NCI-H146 treated with DMSO at 0.1 percent for 48 hours (cell line): Measurements from ENCODE around the gene RNF166.

Source experiments
- DNase-seq: peaks from one replicate; lab custom pipeline; 2025; ENCODE audit not compliant: unreplicated experiment; lab: John Stamatoyannopoulos, UW

The RNF166 gene

GRCh38 chr16:88655053-88655732, 51.0 kb downstream of the RNF166 start:
- DNase-seq: no peak

GRCh38 chr16:88654363-88655052, 51.7 kb downstream of the RNF166 start:
- DNase-seq: no peak

DNA sequence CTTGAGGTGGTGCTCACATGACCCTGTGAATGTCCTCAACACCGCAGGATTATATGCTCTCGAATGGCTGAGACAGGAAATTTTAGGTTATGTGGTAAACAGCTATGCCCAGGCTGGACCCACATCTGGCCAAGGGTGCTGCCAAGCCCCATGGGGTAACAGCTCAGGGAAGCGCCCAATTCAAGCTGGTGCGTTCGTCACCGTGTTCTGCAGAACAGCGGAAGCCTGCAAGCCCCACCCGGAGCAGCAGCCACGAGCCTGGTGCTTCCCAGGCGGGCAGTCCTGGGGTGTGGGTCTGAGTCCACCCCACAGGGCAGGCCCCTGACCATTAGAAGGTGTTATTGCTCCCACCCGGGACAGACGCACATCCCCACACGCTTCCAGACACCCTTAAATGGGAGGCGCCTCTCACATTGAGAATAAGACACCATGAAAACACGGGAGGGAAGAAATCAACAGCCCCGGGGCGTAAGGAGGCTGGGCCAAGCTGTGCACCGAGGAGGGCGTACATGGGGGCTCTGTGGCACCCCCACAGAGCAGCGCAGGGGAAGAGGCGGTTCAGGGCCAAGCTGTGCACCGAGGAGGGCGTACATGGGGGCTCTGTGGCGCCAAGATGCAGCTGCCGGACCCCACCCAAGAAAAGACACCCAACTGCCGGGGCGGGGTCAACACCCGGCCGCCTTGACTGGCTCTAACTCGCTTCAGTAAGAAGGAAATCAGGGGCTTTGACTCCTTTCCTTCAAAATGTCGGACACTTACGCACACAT, 52.4 kb downstream of the RNF166 start:
- DNase-seq: no peak

DNA sequence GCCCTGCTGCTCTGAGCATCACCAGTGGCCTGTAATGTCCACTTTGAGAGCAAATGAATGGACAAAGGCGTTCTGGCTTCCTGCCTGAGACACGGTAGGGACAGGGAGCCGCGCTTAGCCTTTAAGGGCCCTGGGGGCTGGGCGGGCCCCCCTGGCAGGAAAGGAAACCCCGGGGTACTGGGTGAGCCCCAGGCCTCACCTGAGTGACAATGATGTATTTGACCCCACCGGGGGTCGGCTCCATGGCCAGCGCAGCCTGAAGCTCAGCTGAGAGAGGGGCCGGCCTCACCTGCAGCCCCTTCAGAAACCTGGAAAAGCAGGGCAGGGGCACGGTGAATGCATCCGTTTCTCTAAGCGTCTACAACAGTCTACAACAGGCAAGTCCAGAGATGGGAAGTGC, 53.1 kb downstream of the RNF166 start:
- DNase-seq: no peak

GRCh38 chr16:88652762-88653063, 53.5 kb downstream of the RNF166 start:
- no peak for DNase-seq

- no peak for DNase-seq
Measured at GRCh38 chr16:88651989-88652761, 54.0 kb downstream of the RNF166 start.

DNA sequence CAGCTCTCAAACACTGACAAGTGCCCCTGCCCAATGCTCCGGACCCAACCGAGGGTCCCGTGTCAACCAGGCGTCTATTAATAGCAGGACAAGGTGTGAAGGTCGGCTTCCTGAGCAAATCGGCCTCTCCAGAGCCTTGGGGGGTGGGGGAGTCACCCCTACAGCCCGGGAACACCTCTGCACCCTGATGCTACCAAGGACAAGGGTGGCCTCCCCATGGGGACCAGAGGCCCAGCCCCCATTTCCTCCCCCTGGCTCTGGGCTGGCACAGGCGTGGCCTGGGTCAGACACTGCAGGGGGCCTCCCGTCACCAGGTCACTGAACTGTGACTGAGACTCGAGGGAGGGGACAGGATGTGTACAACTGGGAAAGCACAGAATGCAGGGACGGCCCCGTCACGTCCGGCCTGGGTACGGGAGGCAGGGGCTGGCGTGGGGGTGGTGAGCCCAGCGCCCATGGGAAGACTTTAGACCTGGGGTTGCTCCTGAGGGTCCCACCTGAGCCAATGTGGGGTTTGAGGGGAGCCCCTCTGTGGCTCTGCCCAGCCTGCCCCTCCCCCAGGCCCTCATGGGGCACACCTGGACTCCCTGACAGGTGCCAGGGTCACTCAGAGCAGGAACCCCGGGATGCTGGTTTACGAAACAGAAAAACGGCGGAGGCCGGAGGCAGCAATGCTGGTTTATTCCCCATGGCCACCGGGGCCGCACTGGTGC, 54.8 kb downstream of the RNF166 start:
- DNase-seq: peak; percentile 48

- DNase-seq: no peak
Measured at GRCh38 chr16:88650749-88651275, 55.4 kb downstream of the RNF166 start, which contains the start of gene CYBA. Gene CYBA (minus strand): TSS chr16:88651053. CDS start chr16:88651013, 40 bp downstream.

DNA sequence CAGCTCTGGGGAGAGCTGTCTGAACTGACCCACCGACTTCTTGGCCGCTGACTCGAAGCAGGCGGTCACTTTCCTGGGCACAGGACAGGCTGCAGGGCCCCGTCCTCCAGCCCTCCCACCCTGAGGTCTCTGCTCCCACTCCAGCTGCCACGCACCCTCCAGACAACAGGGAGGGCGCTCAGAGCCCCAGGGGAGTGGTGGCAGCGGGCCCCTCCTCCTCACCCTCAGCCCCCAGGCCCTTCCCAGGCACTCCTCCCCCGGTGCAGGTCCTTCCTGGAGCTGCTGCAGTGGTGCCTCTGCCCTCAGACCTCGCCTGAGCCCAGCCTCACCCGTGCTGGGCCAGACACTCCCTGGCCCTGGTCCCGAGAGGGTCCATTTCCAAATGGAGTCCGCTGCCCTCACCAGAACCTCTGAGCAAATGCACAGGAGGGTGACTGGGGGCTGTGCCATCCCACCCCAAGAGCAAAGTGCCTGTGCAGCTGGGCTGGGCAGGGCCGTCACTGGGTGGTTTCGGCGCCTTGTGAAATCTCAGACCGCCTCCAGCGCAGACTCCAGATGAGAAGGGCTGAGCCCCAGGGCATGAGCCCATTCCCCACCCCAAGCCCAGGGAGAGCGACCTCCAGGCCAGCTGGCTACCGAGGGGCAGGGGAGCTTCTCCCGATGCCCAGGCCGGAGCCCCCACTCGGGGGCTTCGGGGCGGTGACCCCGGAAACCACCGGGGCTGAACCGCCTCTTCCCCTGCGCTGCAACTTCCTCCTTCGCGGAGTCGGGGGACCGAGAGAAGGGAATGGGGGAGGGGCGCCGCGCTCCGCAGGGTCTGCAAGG, 56.1 kb downstream of the RNF166 start:
- DNase-seq: no peak

DNA sequence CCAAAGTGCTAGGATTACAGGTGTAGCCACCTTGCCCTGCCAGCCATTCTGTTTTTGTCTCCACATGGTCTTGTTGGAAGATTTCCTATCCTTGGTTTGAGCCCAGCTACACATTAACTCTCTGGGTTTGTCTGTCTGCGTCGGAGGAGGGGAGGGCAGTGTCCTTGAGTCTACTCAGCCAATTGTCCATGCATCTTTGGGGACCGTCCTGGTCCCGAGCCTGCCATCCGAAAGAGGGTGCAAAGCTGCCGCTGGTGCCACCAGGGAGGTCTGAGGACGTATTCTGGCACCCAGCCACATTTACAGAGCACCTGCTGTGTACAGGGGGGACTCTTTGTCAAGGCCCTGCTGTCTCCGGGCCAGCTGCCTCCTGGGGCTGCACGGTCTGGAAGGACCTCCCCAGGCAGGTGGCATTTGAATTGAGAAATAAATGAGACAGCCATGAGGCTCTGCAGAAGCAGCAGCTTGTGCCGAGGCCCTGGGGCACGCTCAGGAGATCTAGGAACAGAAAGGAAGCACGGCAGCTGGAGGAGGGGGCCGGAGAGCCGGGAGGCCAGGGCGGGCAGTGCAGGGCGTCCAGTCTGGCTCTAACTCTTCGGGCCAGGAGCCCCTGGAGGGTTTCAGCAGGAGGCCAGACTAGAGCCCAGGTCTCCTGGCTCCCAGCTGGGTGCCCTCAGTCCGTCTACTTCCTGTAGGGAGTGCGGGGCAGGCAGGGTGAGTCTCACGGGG, 56.8 kb downstream of the RNF166 start:
- peak; percentile 25 for DNase-seq

DNA sequence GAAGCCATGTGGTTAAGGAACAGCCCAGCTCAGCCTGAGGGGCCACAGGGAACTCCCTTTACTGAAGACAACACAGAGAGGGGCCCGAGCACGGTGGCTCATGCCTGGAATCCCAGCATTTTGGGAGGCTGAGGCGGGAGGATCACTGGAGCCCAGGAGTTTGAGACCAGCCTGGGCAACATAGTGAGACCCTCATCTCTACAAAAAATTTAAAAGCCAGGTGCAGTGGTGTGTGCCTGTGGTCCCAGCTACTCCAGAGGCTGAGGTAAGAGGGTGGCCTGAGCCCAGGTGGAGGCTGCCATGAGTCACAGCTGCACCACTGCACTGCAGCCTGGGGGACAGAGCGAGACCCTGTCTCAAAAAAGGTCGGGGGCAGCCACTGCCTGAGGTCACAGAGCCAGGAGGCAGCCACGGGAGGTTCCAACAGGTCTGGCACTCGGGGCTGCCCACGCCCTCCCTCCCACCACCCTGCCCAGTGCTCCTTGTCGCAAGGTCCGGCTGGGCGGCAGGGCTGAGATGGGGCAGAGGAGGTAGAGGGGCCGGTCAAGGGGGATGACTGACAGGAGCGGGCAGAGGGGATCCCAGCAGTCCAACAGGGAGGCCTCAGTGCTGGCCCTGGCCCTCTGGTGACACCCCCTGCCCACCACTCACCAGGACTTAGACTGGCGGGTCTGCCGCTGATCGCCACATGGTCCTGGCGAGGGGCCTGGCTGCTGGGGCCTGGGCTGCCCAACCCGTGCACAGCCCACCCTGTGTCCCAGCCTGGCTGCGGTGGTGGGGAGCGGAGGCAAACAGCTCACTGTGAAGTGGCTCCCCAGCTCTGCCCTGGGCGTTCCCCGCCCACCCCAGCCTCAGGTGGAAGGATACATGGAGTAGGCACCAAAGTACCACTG, 58.8 kb downstream of the RNF166 start:
- DNase-seq: no peak
